HepG2 (cell line): Measurements from ENCODE around the gene GEMIN2. TPM values are rescaled to one million over a fixed set of nuclear protein-coding genes. Genes with fewer than 3 reads are reported as not detected.
A peak's percentile ranks its signal among the peaks of the same experiment; 100 is the strongest.

Experiments used
- ATF7 ChIP-seq, 2 experiments: fragments of 450-650 bp in 1 of 2; sonication (generic) in 1 of 2; formaldehyde crosslinking in 1 of 2; IDR thresholded peaks; 2 replicates each; pipeline versions ENCODE4 v1.4.0 to v1.6.1; 2016 to 2020; ENCODE audit warnings: antibody characterized with exemption in 1 of 2, mild to moderate bottlenecking in 1 of 2, missing genetic modification reagents in 1 of 2
- CENPX ChIP-seq: sonication (generic); formaldehyde crosslinking; IDR thresholded peaks from 2 replicates; pipeline ENCODE4 v1.9.0; 2021; ENCODE audit warnings: mild to moderate bottlenecking, missing genetic modification reagents, moderate library complexity
- DMTF1 ChIP-seq: sonication (generic); formaldehyde crosslinking; IDR thresholded peaks from 2 replicates; pipeline ENCODE4 v1.4.0; 2020; ENCODE audit warnings: mild to moderate bottlenecking, missing genetic modification reagents
- FLYWCH1 ChIP-seq: sonication (generic); formaldehyde crosslinking; IDR thresholded peaks from 2 replicates; pipeline ENCODE4 v1.8.1; 2023; ENCODE audit warnings: mild to moderate bottlenecking, missing genetic modification reagents
- FOXA1 ChIP-seq, 2 experiments: fragments of 450-650 bp in 1 of 2; sonication (generic) in 1 of 2; formaldehyde crosslinking in 1 of 2; IDR thresholded peaks; 2 replicates each; pipeline versions ENCODE4 v1.4.0 to v1.6.1; 2016 to 2020; ENCODE audit warnings: missing genetic modification reagents in 1 of 2
- HHEX ChIP-seq: IDR thresholded peaks from 2 replicates; pipeline ENCODE4 v1.6.1; 2016; ENCODE audit warnings: control low read depth
- HMGA1 ChIP-seq: sonication (generic); formaldehyde crosslinking; conservative IDR thresholded peaks from 2 replicates; pipeline ENCODE4 v1.4.0; 2020; ENCODE audit warnings: missing genetic modification reagents
- HNRNPH1 ChIP-seq: fragments of 200-400 bp; formaldehyde crosslinking; optimal IDR thresholded peaks from 2 replicates; pipeline ENCODE3; 2017; ENCODE audit warnings: mild to moderate bottlenecking, low read depth, low read length
- KLF13 ChIP-seq: sonication (generic); formaldehyde crosslinking; IDR thresholded peaks from 2 replicates; pipeline ENCODE4 v1.4.0; 2020; ENCODE audit warnings: mild to moderate bottlenecking, missing genetic modification reagents
- MATR3 ChIP-seq: sonication (generic); formaldehyde crosslinking; IDR thresholded peaks from 2 replicates; pipeline ENCODE4 v1.4.0; 2020; ENCODE audit warnings: missing genetic modification reagents
- POLR2AphosphoS2 ChIP-seq: IDR thresholded peaks from 2 replicates; pipeline ENCODE4 v1.6.1; 2011; ENCODE audit warnings: low read depth, low read length, improper control_type of control experiment
- RBM39 ChIP-seq: fragments of 200-400 bp; formaldehyde crosslinking; IDR thresholded peaks from one replicate; pipeline ENCODE4 v1.6.1; 2018; ENCODE audit warnings: antibody characterized with exemption, mild to moderate bottlenecking, low read depth, low read length; ENCODE audit not compliant: poor library complexity, severe bottlenecking
- SNAPC2 ChIP-seq: sonication (generic); formaldehyde crosslinking; IDR thresholded peaks from 2 replicates; pipeline ENCODE4 v1.8.1; 2022; ENCODE audit warnings: mild to moderate bottlenecking, missing genetic modification reagents
- SRSF1 ChIP-seq: fragments of 200-400 bp; formaldehyde crosslinking; optimal IDR thresholded peaks from 2 replicates; pipeline ENCODE3; 2017; ENCODE audit warnings: mild to moderate bottlenecking, low read depth, low read length, moderate library complexity
- ZC3H13 ChIP-seq: sonication (generic); formaldehyde crosslinking; IDR thresholded peaks from 2 replicates; pipeline ENCODE4 v1.8.1; 2023; ENCODE audit warnings: mild to moderate bottlenecking, missing genetic modification reagents, moderate library complexity
- ZNF207 ChIP-seq: fragments of 450-650 bp; IDR thresholded peaks from 2 replicates; pipeline ENCODE4 v1.6.1; 2016; ENCODE audit warnings: antibody characterized with exemption, borderline replicate concordance
- ZNF44 ChIP-seq: sonication (generic); formaldehyde crosslinking; IDR thresholded peaks from 2 replicates; pipeline ENCODE4 v1.5.1; 2020; ENCODE audit warnings: mild to moderate bottlenecking, missing genetic modification reagents
- ZNF616 ChIP-seq: sonication (generic); formaldehyde crosslinking; IDR thresholded peaks from 2 replicates; pipeline ENCODE4 v1.5.0; 2020; ENCODE audit warnings: low read depth, mild to moderate bottlenecking, missing genetic modification reagents
- ZNF768 ChIP-seq: sonication (generic); formaldehyde crosslinking; IDR thresholded peaks from 2 replicates; pipeline ENCODE4 v1.4.0; 2020; ENCODE audit warnings: missing genetic modification reagents
- polyA plus RNA-seq, 8 experiments: library from polyadenylated mRNA; depleted of rRNA in 3 of 8; stranded (reverse) in 7 of 8; unstranded in 1 of 8; fragments of >200 nt; fragmentation: Illumina TruSeq in 4 of 8; extraction: Trizol in 4 of 8; gene quantifications; 2 replicates each; pipeline versions ENCODE4 v1.2.1 to v1.2.3, GENCODE V29; 2011 to 2016; ENCODE audit warnings: low read depth in 4 of 8, missing spikeins in 1 of 8, mixed read lengths in 1 of 8; ENCODE audit not compliant: insufficient read depth in 1 of 8
- total RNA-seq, 5 experiments: library from RNA; depleted of rRNA; stranded (reverse); fragments of >200 nt; fragmentation: Illumina TruSeq; extraction: Trizol; gene quantifications; 2 replicates each; pipeline ENCODE4 v1.2.3, GENCODE V29; 2016; ENCODE audit warnings: low read depth in 1 of 5
- TF ChIP-seq, protein P1 (sequence below): sonication (generic); formaldehyde crosslinking; conservative IDR thresholded peaks from 2 replicates; pipeline ENCODE4 v1.4.0; 2020; ENCODE audit warnings: missing genetic modification reagents
- TF ChIP-seq, protein P2 (sequence below): IDR thresholded peaks from 2 replicates; pipeline ENCODE4 v1.6.1; 2016; ENCODE audit warnings: mild to moderate bottlenecking
- TF ChIP-seq, protein P3 (sequence below): sonication (generic); formaldehyde crosslinking; IDR thresholded peaks from 2 replicates; pipeline ENCODE4 v1.8.1; 2023; ENCODE audit warnings: mild to moderate bottlenecking, missing genetic modification reagents
- TF ChIP-seq, protein P4 (sequence below): IDR thresholded peaks from 2 replicates; pipeline ENCODE4 v1.6.1; 2016; ENCODE audit warnings: control low read depth

GEMIN2 gene
- total and polyA plus RNA-seq, 2 of the 13 experiments (the other 11 are each of a cell fraction or from before 2014, with no cell fraction given), result 54.8 to 110 TPM

DNA sequence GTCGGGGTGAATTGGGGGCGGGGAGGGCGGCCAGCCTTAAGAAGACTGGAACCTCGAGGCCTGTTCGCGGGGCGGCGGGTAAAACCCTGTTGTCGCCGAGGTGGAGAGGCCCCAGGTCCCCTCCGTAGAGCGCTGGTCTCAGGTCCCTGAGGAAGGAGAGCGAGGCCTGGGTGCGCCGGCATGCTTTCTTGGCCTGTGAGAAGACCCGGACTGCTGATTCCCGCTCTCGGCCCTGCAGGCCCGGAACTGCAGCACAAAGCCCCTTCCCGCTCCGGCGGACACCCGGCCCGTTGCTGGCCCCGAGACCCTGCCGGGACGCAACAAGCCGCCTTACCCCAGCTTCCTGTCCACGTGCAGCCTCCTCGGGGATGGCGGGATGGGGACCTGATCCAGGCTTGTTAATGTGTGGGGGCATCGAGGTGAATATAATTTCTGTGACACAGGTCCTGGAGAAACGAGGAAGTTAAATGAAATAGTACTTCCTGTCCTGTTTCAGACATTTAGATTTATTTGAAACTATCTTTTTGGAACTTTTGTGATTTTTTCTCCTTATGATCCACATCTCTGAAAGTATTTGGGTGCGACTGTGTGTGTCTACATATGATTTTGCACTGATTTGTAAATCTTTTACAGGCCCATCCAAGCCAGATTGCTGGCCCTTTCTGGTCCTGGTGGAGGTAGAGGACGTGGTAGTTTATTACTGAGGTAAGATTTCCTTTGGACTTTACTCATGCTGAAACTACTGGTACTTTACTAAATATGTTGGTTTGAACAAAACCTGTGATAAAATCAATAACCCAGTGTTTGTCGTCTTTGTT, 61.5 kb downstream of the GEMIN2 start (continued):
- no peak for TF ChIP-seq FOXA1 (IDR thresholded peaks at IDR 0.05)
- TF ChIP-seq FOXA1 (CRISPR knock-in tag; IDR thresholded peaks at IDR 0.05), result no peak
- peak; percentile 95; the same call in 1 of the 2 replicates for TF ChIP-seq KLF13 (CRISPR knock-in tag)
- TF ChIP-seq SNAPC2 (CRISPR knock-in tag), result peak; percentile 92
- TF ChIP-seq SRSF1, result no peak
- TF ChIP-seq CENPX (CRISPR knock-in tag), result no peak
- TF ChIP-seq, protein P1, sequence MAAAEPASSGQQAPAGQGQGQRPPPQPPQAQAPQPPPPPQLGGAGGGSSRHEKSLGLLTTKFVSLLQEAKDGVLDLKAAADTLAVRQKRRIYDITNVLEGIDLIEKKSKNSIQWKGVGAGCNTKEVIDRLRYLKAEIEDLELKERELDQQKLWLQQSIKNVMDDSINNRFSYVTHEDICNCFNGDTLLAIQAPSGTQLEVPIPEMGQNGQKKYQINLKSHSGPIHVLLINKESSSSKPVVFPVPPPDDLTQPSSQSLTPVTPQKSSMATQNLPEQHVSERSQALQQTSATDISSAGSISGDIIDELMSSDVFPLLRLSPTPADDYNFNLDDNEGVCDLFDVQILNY, result peak; percentile 10; the same call in 1 of the 2 replicates
- TF ChIP-seq HMGA1 (CRISPR knock-in tag), result no peak
- TF ChIP-seq POLR2AphosphoS2, result no peak
- no peak for TF ChIP-seq ATF7 (IDR thresholded peaks at IDR 0.05)
- no peak; the same call in 1 of the 2 replicates for TF ChIP-seq ATF7 (CRISPR knock-in tag; IDR thresholded peaks at IDR 0.05)
- TF ChIP-seq, protein P2, sequence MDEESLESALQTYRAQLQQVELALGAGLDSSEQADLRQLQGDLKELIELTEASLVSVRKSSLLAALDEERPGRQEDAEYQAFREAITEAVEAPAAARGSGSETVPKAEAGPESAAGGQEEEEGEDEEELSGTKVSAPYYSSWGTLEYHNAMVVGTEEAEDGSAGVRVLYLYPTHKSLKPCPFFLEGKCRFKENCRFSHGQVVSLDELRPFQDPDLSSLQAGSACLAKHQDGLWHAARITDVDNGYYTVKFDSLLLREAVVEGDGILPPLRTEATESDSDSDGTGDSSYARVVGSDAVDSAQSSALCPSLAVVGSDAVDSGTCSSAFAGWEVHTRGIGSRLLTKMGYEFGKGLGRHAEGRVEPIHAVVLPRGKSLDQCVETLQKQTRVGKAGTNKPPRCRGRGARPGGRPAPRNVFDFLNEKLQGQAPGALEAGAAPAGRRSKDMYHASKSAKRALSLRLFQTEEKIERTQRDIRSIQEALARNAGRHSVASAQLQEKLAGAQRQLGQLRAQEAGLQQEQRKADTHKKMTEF, result peak; percentile 10; the same call in 1 of the 2 replicates
- peak; percentile 74; the same call in 1 of the 2 replicates for TF ChIP-seq ZNF616 (CRISPR knock-in tag)
- TF ChIP-seq HHEX, result no peak
- TF ChIP-seq, protein P3, sequence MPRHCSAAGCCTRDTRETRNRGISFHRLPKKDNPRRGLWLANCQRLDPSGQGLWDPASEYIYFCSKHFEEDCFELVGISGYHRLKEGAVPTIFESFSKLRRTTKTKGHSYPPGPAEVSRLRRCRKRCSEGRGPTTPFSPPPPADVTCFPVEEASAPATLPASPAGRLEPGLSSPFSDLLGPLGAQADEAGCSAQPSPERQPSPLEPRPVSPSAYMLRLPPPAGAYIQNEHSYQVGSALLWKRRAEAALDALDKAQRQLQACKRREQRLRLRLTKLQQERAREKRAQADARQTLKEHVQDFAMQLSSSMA, result peak; percentile 72
- TF ChIP-seq MATR3 (CRISPR knock-in tag), result no peak
- TF ChIP-seq ZNF768 (CRISPR knock-in tag), result peak; percentile 53; the same call in 1 of the 2 replicates
- TF ChIP-seq, protein P4, sequence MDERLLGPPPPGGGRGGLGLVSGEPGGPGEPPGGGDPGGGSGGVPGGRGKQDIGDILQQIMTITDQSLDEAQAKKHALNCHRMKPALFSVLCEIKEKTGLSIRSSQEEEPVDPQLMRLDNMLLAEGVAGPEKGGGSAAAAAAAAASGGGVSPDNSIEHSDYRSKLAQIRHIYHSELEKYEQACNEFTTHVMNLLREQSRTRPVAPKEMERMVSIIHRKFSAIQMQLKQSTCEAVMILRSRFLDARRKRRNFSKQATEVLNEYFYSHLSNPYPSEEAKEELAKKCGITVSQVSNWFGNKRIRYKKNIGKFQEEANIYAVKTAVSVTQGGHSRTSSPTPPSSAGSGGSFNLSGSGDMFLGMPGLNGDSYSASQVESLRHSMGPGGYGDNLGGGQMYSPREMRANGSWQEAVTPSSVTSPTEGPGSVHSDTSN (CRISPR knock-in tag), result no peak
- TF ChIP-seq DMTF1 (CRISPR knock-in tag), result no peak; the same call in 1 of the 2 replicates
- TF ChIP-seq ZNF207, result no peak
- no peak for TF ChIP-seq ZC3H13 (CRISPR knock-in tag)
- no peak for TF ChIP-seq FLYWCH1
- peak; percentile 80 for TF ChIP-seq RBM39
- peak; percentile 68; the same call in 1 of the 2 replicates for TF ChIP-seq ZNF44
- peak; percentile 34 for TF ChIP-seq HNRNPH1
